Measurements from ENCODE around the gene AUTS2. TPM values are rescaled to one million over a fixed set of nuclear protein-coding genes. Genes with fewer than 3 reads are reported as not detected.

The AUTS2 gene
- total and polyA plus RNA-seq, 9 of the 15 experiments (the other 6 are each of a cell fraction or from before 2014, with no cell fraction given): 0.58 TPM; not detected in 8

- H3K36me3 ChIP-seq (ENCODE audit: control insufficient read depth, insufficient read depth, low read length): no peaks in the 10 kb centered on the region
- ATAC-seq (no peak), DNase-seq (ENCODE audit: extremely low read depth in 1 of 4, low spot score in 3 of 4) (no peak), FAIRE-seq (no peak)
- intact Hi-C loops (cut with micrococcal nuclease): no loop called here
- no peak overlapping the region for H2AFZ ChIP-seq (ENCODE audit: low read depth, low read length)
- no TSS peak for BruUV-seq (replicated peaks)
- H3K4me3 ChIP-seq: no peak overlapping the region
- ChIA-PET CTCF (ENCODE audit: low intra/inter-chr PET ratio) (no interaction called here), POLR2A (no interaction called here)
- no peaks in the 10 kb centered on the region for H4K20me1 ChIP-seq (replicated peaks; ENCODE audit: control insufficient read depth, insufficient read depth, low read length)
- H3K9me3 ChIP-seq (replicated peaks; ENCODE audit: control insufficient read depth, insufficient read depth, low read depth, low read length): no peaks in the 10 kb centered on the region
- no peaks in the 10 kb centered on the region for H3K9me1 ChIP-seq (ENCODE audit: control insufficient read depth, insufficient read depth, low read length)
- H3K4me2 ChIP-seq (ENCODE audit: insufficient read depth, low read length): no peak overlapping the region
- no peaks in the 10 kb centered on the region for H3K79me2 ChIP-seq (ENCODE audit: control insufficient read depth, insufficient read depth, low read length)
- in situ Hi-C loops (cut with MboI): no loop called here
- H3K27me3 ChIP-seq (ENCODE audit: control insufficient read depth in 2 of 2, insufficient read depth in 2 of 2, low read length in 2 of 2): no peaks in the 10 kb centered on the region; a peak in 1 of 5 replicates
- H3K9ac ChIP-seq (ENCODE audit: insufficient read depth in 1 of 2, low read depth in 2 of 2, low read length in 2 of 2): no peak overlapping the region
- no peaks in the 10 kb centered on the region for H3K4me1 ChIP-seq (replicated peaks in 1 of 2; ENCODE audit: control insufficient read depth in 2 of 2, insufficient read depth in 2 of 2, low read length in 2 of 2)
- TF ChIP-seq SAFB2 (IDR thresholded peaks at IDR 0.05; ENCODE audit: borderline replicate concordance, low read depth, low read length, severe bottlenecking) (no peak), ZNF780A (CRISPR knock-in tag; IDR thresholded peaks at IDR 0.05) (no peak)
- no peak overlapping the region for H3K27ac ChIP-seq (ENCODE audit: extremely low read depth, low read depth, low read length)
Observed at GRCh38 chr7:69892790-69893189, 294.5 kb downstream of the AUTS2 start.

GRCh38 chr7:69893906-69894305 lies 295.6 kb downstream of the AUTS2 start:
- DNase-seq (ENCODE audit: extremely low read depth in 1 of 4, low spot score in 3 of 4): no peak
- ATAC-seq: no peak
- no peaks in the 10 kb centered on the region for H3K9me1 ChIP-seq (ENCODE audit: control insufficient read depth, insufficient read depth, low read length)
- no peak overlapping the region for H3K9ac ChIP-seq (ENCODE audit: insufficient read depth in 1 of 2, low read depth in 2 of 2, low read length in 2 of 2)
- no peaks in the 10 kb centered on the region for H3K79me2 ChIP-seq (ENCODE audit: control insufficient read depth, insufficient read depth, low read length)
- no peaks in the 10 kb centered on the region for H3K4me1 ChIP-seq (replicated peaks in 1 of 2; ENCODE audit: control insufficient read depth in 2 of 2, insufficient read depth in 2 of 2, low read length in 2 of 2)
- no peak overlapping the region for H3K4me3 ChIP-seq
- H3K9me3 ChIP-seq (replicated peaks; ENCODE audit: control insufficient read depth, insufficient read depth, low read depth, low read length): no peaks in the 10 kb centered on the region
- no TSS peak for BruUV-seq (replicated peaks)
- FAIRE-seq: no peak
- H3K36me3 ChIP-seq (ENCODE audit: control insufficient read depth, insufficient read depth, low read length): no peaks in the 10 kb centered on the region
- CTCF ChIA-PET (ENCODE audit: low intra/inter-chr PET ratio): no interaction called here
- TF ChIP-seq RCOR1 (IDR thresholded peaks at IDR 0.05; ENCODE audit: borderline replicate concordance in 1 of 2, low read depth in 2 of 2, low read length in 2 of 2): no peak
- 0 out of 4 replicates have a peak, but pooled peaks of 1 of the 2 experiments have one; percentile 14 for TF ChIP-seq RAD21 (CRISPR knock-in tag; conservative IDR thresholded peaks at IDR 0.05 in 1 of 2, IDR thresholded peaks at IDR 0.05 in 1 of 2)
- peak in 1 of 3 experiments; percentile 38; a peak in 2 of 6 replicates for TF ChIP-seq CTCF (IDR thresholded peaks at IDR 0.05 in 2 of 3, conservative IDR thresholded peaks at IDR 0.05 in 1 of 3; ENCODE audit: insufficient read depth in 2 of 3, low read depth in 1 of 3, low read length in 3 of 3)
- in situ Hi-C loops (cut with MboI) (no loop called here), intact Hi-C loops (cut with micrococcal nuclease) (no loop called here)
- no peak overlapping the region for H3K27ac ChIP-seq (ENCODE audit: extremely low read depth, low read depth, low read length)
- H3K27me3 ChIP-seq (ENCODE audit: control insufficient read depth in 2 of 2, insufficient read depth in 2 of 2, low read length in 2 of 2): no peaks in the 10 kb centered on the region; a peak in 1 of 5 replicates
- no peak overlapping the region for H3K4me2 ChIP-seq (ENCODE audit: insufficient read depth, low read length)
- POLR2A ChIA-PET: no interaction called here
- WGBS (ENCODE audit: insufficient coverage, low coverage, missing lambda C conversion rate): 0% methylated on average over 2 of the region's 3 CpGs
- H2AFZ ChIP-seq (ENCODE audit: low read depth, low read length): no peak overlapping the region
- H4K20me1 ChIP-seq (replicated peaks; ENCODE audit: control insufficient read depth, insufficient read depth, low read length): no peaks in the 10 kb centered on the region
